ENCODE results near the gene ZFAND4. TPM values are rescaled to one million over a fixed set of nuclear protein-coding genes. Genes with fewer than 3 reads are reported as not detected.
"Not testable (repeated sequence)": the region's sequence is repeated elsewhere in the genome, so short reads cannot be mapped to it uniquely, and the experiment has no call there.

The ZFAND4 gene
- total RNA-seq, 1 experiment from 2014 or later = 17.2 TPM

- Mint-ChIP-seq H3K4me1 (peaks cover 11 to 21% of the 10 kb centered on the region in 2 experiments), H3K27ac (no peak overlapping the region), H3K9me3 (peaks cover 0 to 11% of the 10 kb centered on the region in 2 experiments; a peak in 4 of 5 replicates), H3K36me3 (ENCODE audit: insufficient read depth in 1 of 3, low read depth in 3 of 3) (peaks cover 3 to 15% (median 12%) of the 10 kb centered on the region in 3 experiments; a peak in 6 of 7 replicates), H3K27me3 (ENCODE audit: low read depth) (no peaks in the 10 kb centered on the region), H3K4me3 (no peak overlapping the region)
- no peak overlapping the region for H2AFZ ChIP-seq (ENCODE audit: low read length)
- no peaks in the 10 kb centered on the region for H3K23me2 ChIP-seq (ENCODE audit: insufficient read length, low read depth, low read length, poor library complexity, severe bottlenecking)
- no peak overlapping the region for H3K4ac ChIP-seq (ENCODE audit: low read depth, low read length)
- no peak for DNase-seq
- H4K5ac ChIP-seq (ENCODE audit: insufficient read length, low read depth, low read length) = no peak overlapping the region
- no peak overlapping the region for H3K27ac ChIP-seq (ENCODE audit: insufficient read length, low read depth, low read length)
- no peaks in the 10 kb centered on the region for H3K27me3 ChIP-seq (ENCODE audit: insufficient read depth, low read length)
- no peak overlapping the region for H3K9ac ChIP-seq (ENCODE audit: extremely low read depth, insufficient read length, low read length)
- no peak overlapping the region for H2BK12ac ChIP-seq (ENCODE audit: insufficient read length, low read depth, low read length)
- no peak overlapping the region for H3K4me2 ChIP-seq (ENCODE audit: insufficient read depth, insufficient read length, low read length)
- H2BK120ac ChIP-seq (ENCODE audit: low read depth, low read length, poor library complexity, severe bottlenecking) = no peak overlapping the region
- no peak for TF ChIP-seq CTCF (conservative IDR thresholded peaks at IDR 0.05)
- WGBS (ENCODE audit: extremely low coverage, insufficient read length, low lambda C conversion rate) = no CpG with 5 or more reads among the region's 3 CpGs
- no peak overlapping the region for H3K18ac ChIP-seq (ENCODE audit: insufficient read length, low read depth, low read length)
- H2BK15ac ChIP-seq (ENCODE audit: low read depth, low read length) = no peak overlapping the region
- H2BK20ac ChIP-seq (ENCODE audit: low read depth, low read length, poor library complexity, severe bottlenecking) = no peak overlapping the region
- no peak overlapping the region for H4K91ac ChIP-seq (ENCODE audit: insufficient read length, low read depth, low read length)
- no peaks in the 10 kb centered on the region for H3K79me2 ChIP-seq (ENCODE audit: insufficient read depth, low read length)
- no peak overlapping the region for H3T11ph ChIP-seq (ENCODE audit: low read length)
- no peaks in the 10 kb centered on the region for H4K20me1 ChIP-seq (ENCODE audit: control insufficient read depth, insufficient read depth, insufficient read length)
- no peaks in the 10 kb centered on the region; the same call in 1 of the 2 replicates for H3K4me1 ChIP-seq (ENCODE audit: insufficient read depth, low read length)
- H3K23ac ChIP-seq (ENCODE audit: insufficient read length, low read depth, low read length) = no peak overlapping the region
- H2BK5ac ChIP-seq (ENCODE audit: insufficient read length, low read length) = no peak overlapping the region
- H4K8ac ChIP-seq (replicated peaks; ENCODE audit: insufficient read length, low read depth, low read length) = no peak overlapping the region
- H3K14ac ChIP-seq (ENCODE audit: insufficient read depth, low read length) = no peak overlapping the region
- no peak overlapping the region for H2AK5ac ChIP-seq (ENCODE audit: insufficient read length, low read length)
- no peaks in the 10 kb centered on the region for H3K79me1 ChIP-seq (ENCODE audit: insufficient read depth, low read depth, low read length, poor library complexity, severe bottlenecking)
- no peaks in the 10 kb centered on the region for H3K9me3 ChIP-seq (ENCODE audit: control insufficient read depth, low read depth, low read length)
- H3K56ac ChIP-seq (ENCODE audit: insufficient read length, low read depth, low read length) = no peak overlapping the region
These were observed 96.5 kb downstream of the ZFAND4 start for GRCh38 chr10:45575966-45576597.

GRCh38 chr10:45575032-45575761, 97.4 kb downstream of the ZFAND4 start:
- not testable (repeated sequence) for H2AFZ ChIP-seq (ENCODE audit: low read length); H3K27ac ChIP-seq (ENCODE audit: insufficient read length, low read depth, low read length); H3K23me2 ChIP-seq (ENCODE audit: insufficient read length, low read depth, low read length, poor library complexity, severe bottlenecking); H3K18ac ChIP-seq (ENCODE audit: insufficient read length, low read depth, low read length); H2BK15ac ChIP-seq (ENCODE audit: low read depth, low read length); H3K14ac ChIP-seq (ENCODE audit: insufficient read depth, low read length); H2BK20ac ChIP-seq (ENCODE audit: low read depth, low read length, poor library complexity, severe bottlenecking); H3K56ac ChIP-seq (ENCODE audit: insufficient read length, low read depth, low read length); H3K4me1 ChIP-seq (ENCODE audit: insufficient read depth, low read length); H4K20me1 ChIP-seq (ENCODE audit: control insufficient read depth, insufficient read depth, insufficient read length); H3K4me3 Mint-ChIP-seq; H2BK12ac ChIP-seq (ENCODE audit: insufficient read length, low read depth, low read length); H3K9ac ChIP-seq (ENCODE audit: extremely low read depth, insufficient read length, low read length); H3K27ac Mint-ChIP-seq; H3K4ac ChIP-seq (ENCODE audit: low read depth, low read length); H3K27me3 ChIP-seq (ENCODE audit: insufficient read depth, low read length); H4K5ac ChIP-seq (ENCODE audit: insufficient read length, low read depth, low read length); H2BK5ac ChIP-seq (ENCODE audit: insufficient read length, low read length); H2BK120ac ChIP-seq (ENCODE audit: low read depth, low read length, poor library complexity, severe bottlenecking); H3K79me2 ChIP-seq (ENCODE audit: insufficient read depth, low read length); H4K91ac ChIP-seq (ENCODE audit: insufficient read length, low read depth, low read length); H3K9me3 ChIP-seq (ENCODE audit: control insufficient read depth, low read depth, low read length); H3K79me1 ChIP-seq (ENCODE audit: insufficient read depth, low read depth, low read length, poor library complexity, severe bottlenecking); H3K23ac ChIP-seq (ENCODE audit: insufficient read length, low read depth, low read length); H3T11ph ChIP-seq (ENCODE audit: low read length); H3K27me3 Mint-ChIP-seq (ENCODE audit: low read depth); H4K8ac ChIP-seq (replicated peaks; ENCODE audit: insufficient read length, low read depth, low read length); H2AK5ac ChIP-seq (ENCODE audit: insufficient read length, low read length)
- Mint-ChIP-seq H3K4me1 (peaks cover 9 to 16% of the 10 kb centered on the region in 2 experiments), H3K9me3 (peaks cover 0 to 11% of the 10 kb centered on the region in 2 experiments; a peak in 4 of 5 replicates), H3K36me3 (ENCODE audit: insufficient read depth in 1 of 3, low read depth in 3 of 3) (peaks cover 3 to 15% (median 13%) of the 10 kb centered on the region in 3 experiments; a peak in 6 of 7 replicates)
- DNase-seq = peak; percentile 56
- WGBS (ENCODE audit: extremely low coverage, insufficient read length, low lambda C conversion rate) = no CpG with 5 or more reads among the region's 11 CpGs
- H3K4me2 ChIP-seq (ENCODE audit: insufficient read depth, insufficient read length, low read length) = peak overlapping the region; percentile 36

All from H9 (cell line).